ENCODE data around the gene SMAD9.

The SMAD9 gene

GRCh38 chr13:36913463-36913862 is 6.6 kb downstream of the SMAD9 start:
- no peak for TF ChIP-seq CTCF (IDR thresholded peaks at IDR 0.05; ENCODE audit: low read depth, low read length, missing control alignments)
- H3K4me3 ChIP-seq (ENCODE audit: low read depth, low read length): no peak overlapping the region
- in situ Hi-C loops (cut with HindIII; ENCODE audit: low sequenced_read_pairs): no loop called here
- DNase-seq (ENCODE audit: low read depth): no peak

DNA sequence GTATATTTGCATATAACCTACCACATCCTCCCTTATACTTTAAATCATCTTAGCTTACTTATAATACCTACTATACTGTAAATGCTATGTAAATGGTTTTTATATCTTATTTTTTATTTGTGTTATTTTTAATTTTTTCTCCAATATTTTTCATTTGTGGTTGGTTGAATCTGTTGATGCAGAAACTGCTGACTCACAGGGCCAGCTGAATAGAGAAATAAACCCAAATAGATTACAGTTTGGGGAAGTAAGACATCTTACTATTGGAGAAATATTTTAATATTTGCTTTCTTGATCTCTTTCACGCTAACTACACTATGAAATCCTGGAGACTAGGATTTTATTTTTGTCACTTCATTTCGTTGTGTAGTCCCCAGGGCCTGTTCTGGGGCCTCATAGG is 7.1 kb downstream of the SMAD9 start:
- TF ChIP-seq CTCF (IDR thresholded peaks at IDR 0.05; ENCODE audit: low read depth, low read length, missing control alignments): no peak
- no peak for DNase-seq (ENCODE audit: low read depth)
- H3K4me3 ChIP-seq (ENCODE audit: low read depth, low read length): no peak overlapping the region
- in situ Hi-C loops (cut with HindIII; ENCODE audit: low sequenced_read_pairs): no loop called here

DNA sequence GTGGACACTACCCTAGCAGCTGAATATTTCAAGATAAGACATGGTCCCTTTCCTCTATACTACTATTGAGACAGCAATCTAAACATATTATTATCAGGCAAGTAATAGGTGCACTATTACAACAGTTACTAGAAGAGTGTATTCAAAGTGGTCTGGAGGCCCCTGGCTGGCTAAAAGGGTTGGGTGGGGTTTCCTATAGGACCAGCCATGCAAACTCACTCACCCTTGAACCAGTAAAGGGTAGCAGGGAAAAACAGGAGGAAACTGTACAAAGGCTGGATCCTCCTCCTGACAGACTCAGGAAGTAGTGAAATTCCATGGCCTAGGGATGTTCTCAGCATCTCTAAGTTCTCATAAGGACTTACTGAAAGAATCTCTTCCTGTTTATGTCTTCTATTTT is 7.7 kb downstream of the SMAD9 start:
- no peak overlapping the region for H3K4me3 ChIP-seq (ENCODE audit: low read depth, low read length)
- no peak for TF ChIP-seq CTCF (IDR thresholded peaks at IDR 0.05; ENCODE audit: low read depth, low read length, missing control alignments)
- in situ Hi-C loops (cut with HindIII; ENCODE audit: low sequenced_read_pairs): no loop called here
- no peak for DNase-seq (ENCODE audit: low read depth)

DNA sequence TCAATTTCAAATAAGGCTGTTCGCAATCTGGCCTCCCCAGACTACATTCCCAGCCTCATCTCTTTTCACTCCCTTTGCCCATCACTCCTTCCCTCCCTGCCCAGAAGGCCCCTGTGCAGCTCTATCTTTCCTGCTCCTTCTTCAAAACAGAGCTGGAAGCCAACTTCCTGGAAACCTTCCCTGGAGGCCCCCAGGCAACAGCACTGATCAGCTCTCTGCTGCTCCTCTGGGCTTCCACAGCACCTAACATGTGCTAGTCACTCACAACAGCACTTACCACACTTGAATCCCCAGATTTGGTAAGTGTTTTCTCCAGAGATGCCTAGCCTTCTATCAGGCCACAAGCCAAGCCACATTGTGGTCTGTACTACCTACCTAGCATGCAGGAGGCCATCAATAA is 9.5 kb downstream of the SMAD9 start:
- in situ Hi-C loops (cut with HindIII; ENCODE audit: low sequenced_read_pairs): no loop called here
- H3K4me3 ChIP-seq (ENCODE audit: low read depth, low read length): no peak overlapping the region
- TF ChIP-seq CTCF (IDR thresholded peaks at IDR 0.05; ENCODE audit: low read depth, low read length, missing control alignments): no peak
- DNase-seq (ENCODE audit: low read depth): no peak

DNA sequence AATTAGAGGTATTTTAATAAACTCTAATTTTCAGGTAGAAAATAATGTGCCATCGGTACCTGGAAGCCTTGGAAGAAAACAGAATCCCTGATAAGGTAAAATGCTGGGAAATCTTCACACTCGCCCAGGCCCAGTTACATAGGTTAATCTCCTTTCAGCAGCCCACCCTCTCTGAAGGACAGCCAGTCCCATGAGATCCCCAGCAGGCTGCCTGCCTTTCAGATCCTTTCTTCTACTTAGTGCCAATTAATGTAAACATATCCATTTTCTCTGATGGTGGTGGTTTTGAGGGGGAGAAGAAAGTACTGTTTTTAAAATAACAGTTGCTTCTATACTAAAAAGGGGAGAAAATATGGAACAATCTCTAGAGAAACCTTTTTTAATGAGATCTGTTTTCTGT is 12.2 kb downstream of the SMAD9 start:
- no peak overlapping the region for H3K4me3 ChIP-seq (ENCODE audit: low read depth, low read length)
- no peak for DNase-seq (ENCODE audit: low read depth)
- TF ChIP-seq CTCF (IDR thresholded peaks at IDR 0.05; ENCODE audit: low read depth, low read length, missing control alignments): no peak
- in situ Hi-C loops (cut with HindIII; ENCODE audit: low sequenced_read_pairs): no loop called here

GRCh38 chr13:36907266-36907665 is 12.8 kb downstream of the SMAD9 start:
- no peak for DNase-seq (ENCODE audit: low read depth)
- in situ Hi-C loops (cut with HindIII; ENCODE audit: low sequenced_read_pairs): no loop called here
- H3K4me3 ChIP-seq (ENCODE audit: low read depth, low read length): no peak overlapping the region
- TF ChIP-seq CTCF (IDR thresholded peaks at IDR 0.05; ENCODE audit: low read depth, low read length, missing control alignments): no peak

- TF ChIP-seq CTCF (IDR thresholded peaks at IDR 0.05; ENCODE audit: low read depth, low read length, missing control alignments): no peak
- no peak overlapping the region for H3K4me3 ChIP-seq (ENCODE audit: low read depth, low read length)
- in situ Hi-C loops (cut with HindIII; ENCODE audit: low sequenced_read_pairs): no loop called here
- DNase-seq (ENCODE audit: low read depth): no peak
Observed at GRCh38 chr13:36905944-36906343, 14.1 kb downstream of the SMAD9 start.

Data from astrocyte of the cerebellum (primary cell).